Lung (tissue), 12 donors: Measurements from ENCODE around the gene CELSR1. TPM values are rescaled to one million over a fixed set of nuclear protein-coding genes. Genes with fewer than 3 reads are reported as not detected.

Experiments used
- ATAC-seq: fragments of 200-7000 bp; cut with Tn5 transposase; one replicate; pipeline ENCODE4 v1.9.1; 2020; ENCODE audit warnings: moderate number of reproducible peaks; ENCODE audit not compliant: insufficient read depth, low FRiP score
- DNase-seq, 3 donors: peaks; one replicate each; pipeline ENCODE4 v3.0.0-alpha.2; 2013 to 2017
- H3K27ac ChIP-seq, 2 donors: one replicate each; pipeline ENCODE4 v1.5.1; 2013; ENCODE audit warnings: mild to moderate bottlenecking in 2 of 2, moderate library complexity in 2 of 2, control low read depth in 1 of 2, inconsistent platforms in 1 of 2, low read depth in 1 of 2, low read length in 1 of 2
- H3K27me3 ChIP-seq, 3 donors: one replicate each; pipeline ENCODE4 v1.5.1; 2013; ENCODE audit warnings: low read length in 2 of 3; ENCODE audit not compliant: control insufficient read depth in 3 of 3, insufficient read depth in 3 of 3
- H3K36me3 ChIP-seq, 4 donors: one replicate each; pipeline ENCODE4 v1.5.1; 2013; ENCODE audit warnings: low read length in 4 of 4, mild to moderate bottlenecking in 1 of 4, moderate library complexity in 1 of 4; ENCODE audit not compliant: control insufficient read depth in 4 of 4, insufficient read depth in 4 of 4
- H3K4me1 ChIP-seq, 5 donors: one replicate each; pipeline ENCODE4 v1.5.1; 2013; ENCODE audit warnings: low read length in 5 of 5, mild to moderate bottlenecking in 2 of 5, moderate library complexity in 1 of 5; ENCODE audit not compliant: control insufficient read depth in 5 of 5, insufficient read depth in 5 of 5
- H3K4me3 ChIP-seq: one replicate; pipeline ENCODE4 v1.5.1; 2013; ENCODE audit warnings: mild to moderate bottlenecking, control low read depth, moderate library complexity
- H3K9ac ChIP-seq, 2 donors: one replicate each; pipeline ENCODE4 v1.5.1; 2013; ENCODE audit warnings: low read length in 2 of 2, control low read depth in 1 of 2; ENCODE audit not compliant: insufficient read depth in 1 of 2
- H3K9me3 ChIP-seq, 4 donors: one replicate each; pipeline ENCODE4 v1.5.1; 2013; ENCODE audit warnings: low read length in 3 of 4, mild to moderate bottlenecking in 1 of 4, moderate library complexity in 1 of 4; ENCODE audit not compliant: control insufficient read depth in 4 of 4, insufficient read depth in 3 of 4
- CTCF ChIP-seq: IDR thresholded peaks from 2 replicates; pipeline ENCODE4 v1.5.1; 2012; ENCODE audit warnings: mild to moderate bottlenecking; ENCODE audit errors: control extremely low read depth, extremely low read depth
- WGBS, 2 donors: extraction: QIAGEN DNeasy Blood & Tissue Kit; methylation state at CpG; one replicate each; pipeline ENCODE4 v1.1.7; 2013; 5-methylcytosine and 5-hydroxymethylcytosine counted together
- polyA plus RNA-seq, 2 donors: library from polyadenylated mRNA; stranded (reverse); fragments of 200-250 nt; gene quantifications; one replicate each; pipeline ENCODE4 v1.2.1, GENCODE V29; 2013
- total RNA-seq, 2 donors: library from RNA; depleted of rRNA in 1 of 2; stranded (reverse); fragments of >200 nt in 1 of 2; gene quantifications; one replicate each; pipeline ENCODE4 v1.2.1, GENCODE V29; 2014 to 2021
- donor health status: control.
- donor health status: control.
- donor health status: Bipolar disorder and iron deficiency.
- donor health status: healthy.
- donor health status: DM: yes; HTN: yes; CAD: no.

CELSR1 gene
- total and polyA plus RNA-seq, 4 donors = 14.0 to 65.9 (median 32.7) TPM

- H3K9ac ChIP-seq = no peak overlapping the region
Measured at GRCh38 chr22:46390652-46391301, 146.6 kb downstream of the CELSR1 start.

DNA sequence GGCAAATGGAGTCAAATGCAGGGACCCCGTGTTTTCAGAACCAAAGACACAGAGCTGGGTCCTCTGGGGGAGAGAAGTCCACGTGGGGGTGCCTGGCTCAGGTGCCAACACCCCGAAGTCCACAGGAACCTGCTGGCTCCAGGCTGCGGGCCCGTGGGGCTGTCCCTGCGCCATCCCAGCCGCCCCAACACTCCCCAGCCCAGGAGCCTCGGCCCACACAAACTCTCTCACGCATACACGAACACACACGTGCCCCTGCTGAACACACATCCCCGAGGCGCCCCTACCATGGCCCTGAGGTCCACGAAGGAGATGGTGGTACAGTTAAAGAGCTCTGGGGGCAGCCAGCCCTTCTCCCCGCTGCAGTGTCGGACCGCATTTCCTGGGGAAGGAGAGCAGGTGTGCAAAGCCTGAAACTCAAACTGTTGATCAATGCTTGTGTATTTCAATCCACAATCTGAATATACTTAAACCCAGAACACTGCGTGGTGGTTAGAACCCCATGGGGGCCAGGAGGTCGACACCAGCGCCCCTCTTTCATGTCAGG is 147.2 kb downstream of the CELSR1 start:
- ATAC-seq = no peak
- DNase-seq = no peak
- H3K4me1 ChIP-seq = peaks cover 0 to 7% (median 0%) of the 10 kb centered on the region in 5 donors
- TF ChIP-seq CTCF = no peak
- WGBS, 2 donors = 79 to 88% methylated on average over 20 of the region's 20 CpGs
- peaks cover 0 to 13% (median 0%) of the 10 kb centered on the region in 4 donors for H3K36me3 ChIP-seq
- H3K9ac ChIP-seq = no peak overlapping the region
- no peaks in the 10 kb centered on the region for H3K27me3 ChIP-seq
- H3K9me3 ChIP-seq = no peaks in the 10 kb centered on the region
- no peak overlapping the region for H3K27ac ChIP-seq
- H3K4me3 ChIP-seq = no peak overlapping the region

More at GRCh38 chr22:46390652-46391301, 146.6 kb downstream of the CELSR1 start:
- Histone ChIP-seq H3K4me3 (no peak overlapping the region), H3K36me3 (peaks cover 0 to 13% (median 0%) of the 10 kb centered on the region in 4 donors), H3K4me1 (peaks cover 0 to 7% (median 0%) of the 10 kb centered on the region in 5 donors), H3K9me3 (no peaks in the 10 kb centered on the region), H3K27me3 (no peaks in the 10 kb centered on the region), H3K27ac (no peak overlapping the region)
- ATAC-seq (peak; percentile 22), DNase-seq (peak; percentile 78 to 84 (median 82))
- no peak for TF ChIP-seq CTCF
- 65 to 81% methylated on average over 32 of the region's 32 CpGs for WGBS, 2 donors

- ATAC-seq = no peak
- no peak overlapping the region for H3K27ac ChIP-seq
- H3K27me3 ChIP-seq = no peaks in the 10 kb centered on the region
- no peaks in the 10 kb centered on the region for H3K9me3 ChIP-seq
- WGBS, 2 donors = 94 to 95% methylated on average over 30 of the region's 30 CpGs
- no peak overlapping the region for H3K4me3 ChIP-seq
- peaks cover 0 to 7% (median 0%) of the 10 kb centered on the region in 5 donors for H3K4me1 ChIP-seq
- no peak overlapping the region for H3K9ac ChIP-seq
- peaks cover 0 to 13% (median 0%) of the 10 kb centered on the region in 4 donors for H3K36me3 ChIP-seq
- TF ChIP-seq CTCF = no peak
- DNase-seq = no peak
Measured at GRCh38 chr22:46389081-46389480, 148.3 kb downstream of the CELSR1 start.
